HG02970 (cell line): ENCODE results near the gene TOPORS.
"Not testable (repeated sequence)": the region's sequence is repeated elsewhere in the genome, so short reads cannot be mapped to it uniquely, and the experiment has no call there.

ENCODE experiments used
- ATAC-seq: cut with Tn5 transposase; IDR thresholded peaks from one replicate; pipeline ENCODE4 v1.9.1; 2021; ENCODE audit warnings: mild to moderate bottlenecking, moderate library complexity, moderate number of reproducible peaks; ENCODE audit not compliant: unreplicated experiment, low FRiP score

Gene TOPORS

GRCh38 chr9:32570262-32570661 lies 17.9 kb upstream of the TOPORS start:
- no peak for ATAC-seq

- no peak for ATAC-seq
Observed at GRCh38 chr9:32566770-32567169, 14.4 kb upstream of the TOPORS start.

DNA sequence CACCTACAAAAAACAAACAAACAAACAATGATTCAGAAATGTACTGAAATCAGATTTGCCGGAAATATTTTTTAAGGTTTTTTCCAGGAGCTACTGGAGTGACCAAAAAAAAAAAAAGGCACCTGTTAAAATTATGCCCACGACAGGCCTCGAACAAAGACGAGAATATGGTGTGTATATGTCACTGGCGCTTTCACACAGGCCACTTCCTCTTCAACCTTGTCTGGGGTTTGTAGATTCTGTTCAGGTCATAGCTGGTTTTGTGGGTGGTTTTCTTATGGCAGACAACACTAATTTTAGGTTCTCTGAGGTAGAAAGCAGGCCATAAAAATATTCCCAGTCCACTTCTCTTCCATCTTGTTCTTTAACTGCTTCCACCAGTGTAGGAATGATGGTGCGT lies 13.6 kb upstream of the TOPORS start:
- ATAC-seq: no peak

- no peak for ATAC-seq
Observed at GRCh38 chr9:32558408-32558934, 6.1 kb upstream of the TOPORS start.

GRCh38 chr9:32554591-32554990 lies 2.2 kb upstream of the TOPORS start:
- no peak for ATAC-seq

GRCh38 chr9:32554107-32554506 lies 1.7 kb upstream of the TOPORS start:
- no peak for ATAC-seq

DNA sequence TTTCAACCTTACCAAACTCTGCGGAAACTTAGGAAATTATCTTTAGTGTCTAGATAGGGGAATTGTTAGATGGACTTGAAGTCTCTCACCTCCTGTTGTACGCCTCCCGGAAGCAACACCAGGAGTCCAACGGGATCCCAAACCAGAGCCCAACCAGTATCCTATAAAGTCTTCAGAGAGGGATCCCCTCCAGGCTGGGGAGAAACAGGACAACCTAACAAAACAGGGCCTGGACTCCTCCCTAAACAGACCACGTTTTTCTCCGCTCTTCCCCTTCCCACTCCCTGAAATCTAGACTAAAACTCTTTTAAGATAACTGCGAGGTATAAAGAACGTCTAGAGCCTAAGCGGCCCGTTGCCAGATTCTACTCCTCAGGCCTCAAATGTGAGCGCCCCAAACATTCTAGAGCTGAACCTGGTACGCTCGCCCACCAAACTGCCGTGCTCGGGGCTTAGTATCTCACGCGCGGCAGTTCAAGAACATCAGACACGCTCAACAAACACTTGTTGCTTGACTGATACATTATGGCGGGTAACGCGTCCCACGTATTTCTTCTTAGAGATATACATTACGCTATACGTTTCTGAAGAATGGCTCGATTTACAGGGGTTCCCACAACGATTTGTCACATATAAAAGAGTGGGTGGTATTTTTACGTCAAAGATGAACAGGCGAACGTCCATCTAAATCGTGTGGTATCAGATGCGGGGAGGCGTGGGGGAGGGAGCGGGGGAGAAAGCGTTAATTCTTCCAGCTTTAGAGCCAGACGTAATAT lies 922 bp downstream of the TOPORS start:
- ATAC-seq: no peak

- peak; percentile 80 for ATAC-seq
Observed at GRCh38 chr9:32550562-32551275, 1.7 kb downstream of the TOPORS start.

- ATAC-seq: no peak
Observed at GRCh38 chr9:32550150-32550561, 2.2 kb downstream of the TOPORS start.

DNA sequence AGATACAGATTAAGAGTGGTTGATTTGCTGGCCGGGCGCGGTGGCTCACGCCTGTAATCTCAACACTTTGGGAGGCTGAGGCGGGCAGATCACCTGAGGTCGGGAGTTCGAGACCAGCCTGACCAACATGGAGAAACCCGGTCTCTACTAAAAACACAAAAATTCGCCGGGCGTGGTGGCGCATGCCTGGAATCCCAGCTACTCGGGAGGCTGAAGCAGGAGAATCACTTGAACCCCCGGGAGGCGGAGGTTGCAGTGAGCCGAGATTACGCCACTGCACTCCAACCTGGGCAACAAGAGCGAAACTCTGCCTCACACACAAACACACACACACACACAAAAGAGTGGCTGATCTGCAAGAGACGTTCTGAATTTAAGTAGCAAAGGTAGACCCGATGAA lies 4.2 kb downstream of the TOPORS start:
- ATAC-seq: not testable (repeated sequence)

DNA sequence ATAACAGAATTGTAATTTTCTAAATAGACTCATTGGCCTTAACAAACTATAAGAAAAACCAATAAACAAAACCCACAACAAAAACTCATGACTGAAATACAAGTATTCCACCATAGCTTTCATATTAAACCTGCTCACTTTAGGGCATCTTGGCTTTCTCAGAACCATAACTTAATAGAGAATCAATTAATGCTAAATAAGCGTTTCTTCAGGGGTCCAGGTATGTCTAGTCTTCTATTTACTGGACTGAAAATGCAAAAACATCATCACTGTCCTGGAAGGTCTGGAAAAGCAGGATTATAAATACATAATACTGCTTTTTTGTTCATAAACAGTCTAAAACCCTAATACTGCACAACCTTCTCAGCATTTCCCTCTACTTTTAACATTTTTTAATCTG lies 6.5 kb downstream of the TOPORS start:
- ATAC-seq: no peak

GRCh38 chr9:32543047-32543446 lies 9.3 kb downstream of the TOPORS start:
- no peak for ATAC-seq

DNA sequence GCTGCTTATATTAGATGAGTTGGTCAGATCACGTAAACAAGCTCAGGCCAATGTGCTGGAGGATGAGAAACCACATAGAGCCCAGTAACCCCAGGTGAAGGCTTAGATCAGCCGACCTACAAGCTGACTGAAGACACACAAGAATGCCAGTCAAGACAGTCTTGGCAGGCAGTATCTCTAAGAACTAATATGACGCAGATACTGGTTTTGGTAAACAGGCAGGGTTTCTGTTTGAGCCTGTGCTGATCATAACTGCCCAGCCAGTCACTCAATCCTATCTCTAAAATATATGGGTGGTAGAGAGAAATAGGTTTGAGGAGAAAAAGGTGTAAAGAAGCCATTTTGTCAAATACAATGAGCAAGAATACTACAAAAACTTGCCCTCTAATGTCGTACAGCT lies 18.6 kb downstream of the TOPORS start:
- no peak for ATAC-seq

GRCh38 chr9:32533336-32533735 lies 19.1 kb downstream of the TOPORS start:
- ATAC-seq: no peak

DNA sequence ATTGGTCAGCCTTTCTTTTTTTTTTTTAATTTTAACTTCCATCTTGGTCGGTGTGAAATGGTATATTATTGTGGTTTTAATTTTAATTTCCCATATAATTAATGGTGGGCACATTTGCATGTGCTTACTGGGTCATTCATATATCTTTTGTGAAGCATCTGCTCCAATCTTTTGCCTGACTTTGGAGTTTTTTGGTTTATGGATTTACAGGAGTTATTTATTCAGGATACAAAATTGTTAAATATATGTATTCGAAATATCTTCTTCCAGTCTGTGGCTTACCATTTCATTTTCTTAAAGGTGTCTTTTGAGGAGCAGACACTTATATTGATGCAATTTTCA lies 25.7 kb downstream of the TOPORS start:
- no peak for ATAC-seq

DNA sequence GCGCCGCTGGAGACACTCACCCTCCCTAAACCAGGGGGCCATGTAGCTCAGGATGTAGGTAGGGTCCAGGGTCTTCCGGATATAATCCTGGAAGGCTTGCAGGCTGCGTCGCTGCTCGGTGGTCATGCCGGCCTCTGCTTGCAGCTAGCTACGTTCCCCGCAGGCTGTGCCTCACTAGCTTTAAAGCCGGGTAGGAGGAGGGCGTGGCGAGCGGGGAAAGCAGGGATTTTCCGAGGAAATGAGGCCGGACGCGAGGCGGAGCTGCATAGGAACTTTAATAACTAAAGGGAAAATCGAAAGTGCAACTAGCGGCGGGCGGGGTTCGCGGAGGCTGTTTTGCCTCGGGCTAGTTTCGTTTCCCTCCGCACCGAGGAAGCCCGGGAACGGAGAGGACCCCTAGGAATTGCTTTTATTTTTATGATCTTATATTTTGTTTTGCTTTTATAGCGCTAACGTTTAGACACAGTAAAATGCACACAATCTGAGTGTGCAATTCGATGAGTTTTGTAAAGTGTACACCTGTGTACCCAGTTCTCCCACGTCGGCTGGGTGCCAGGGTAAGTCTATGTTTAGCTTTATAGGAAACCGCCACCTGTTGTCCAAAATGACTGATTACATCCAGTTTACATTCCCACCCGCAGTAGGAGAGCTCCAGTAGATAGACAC lies 26.2 kb downstream of the TOPORS start, which contains the start of gene RIGI:
Gene RIGI (minus strand): TSS at position 156 of the 666 bp plus-strand sequence. CDS start 30 bp downstream, at position 126.
- ATAC-seq: peak; percentile 62

DNA sequence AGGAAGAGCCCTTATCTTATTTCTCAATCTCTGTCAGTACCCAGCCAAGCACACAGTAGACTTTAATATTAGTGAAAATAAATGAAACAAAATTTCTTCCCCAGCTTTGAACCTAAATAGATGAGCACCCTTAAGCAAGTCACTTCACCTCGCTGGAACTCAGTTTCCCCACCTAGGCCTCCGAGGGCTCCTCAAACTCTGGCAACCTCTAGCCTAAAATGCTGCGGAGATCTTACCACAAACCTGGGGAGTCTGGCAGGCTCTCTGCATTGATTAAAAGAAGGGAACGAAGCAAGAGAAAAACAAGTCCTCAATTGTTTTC lies 26.7 kb downstream of the TOPORS start:
- peak; percentile 8 for ATAC-seq

GRCh38 chr9:32524892-32525708 lies 27.3 kb downstream of the TOPORS start:
- no peak for ATAC-seq

DNA sequence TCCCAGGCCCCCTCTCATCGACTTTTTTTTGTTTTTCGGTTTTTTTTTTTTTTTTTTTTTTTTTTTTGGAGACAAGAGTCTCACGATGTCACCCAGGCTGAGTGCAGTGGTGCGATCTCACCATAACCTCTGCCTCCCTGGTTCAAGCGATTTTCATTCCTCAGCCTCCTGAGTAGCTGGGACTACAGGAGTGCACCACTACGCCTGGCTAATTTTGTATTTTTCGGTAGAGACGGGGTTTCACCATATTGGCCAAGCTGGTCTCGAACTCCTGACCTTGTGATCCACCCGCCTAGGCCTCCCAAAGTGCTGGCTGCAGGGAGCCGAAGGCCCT lies 27.9 kb downstream of the TOPORS start:
- ATAC-seq: not testable (repeated sequence)

DNA sequence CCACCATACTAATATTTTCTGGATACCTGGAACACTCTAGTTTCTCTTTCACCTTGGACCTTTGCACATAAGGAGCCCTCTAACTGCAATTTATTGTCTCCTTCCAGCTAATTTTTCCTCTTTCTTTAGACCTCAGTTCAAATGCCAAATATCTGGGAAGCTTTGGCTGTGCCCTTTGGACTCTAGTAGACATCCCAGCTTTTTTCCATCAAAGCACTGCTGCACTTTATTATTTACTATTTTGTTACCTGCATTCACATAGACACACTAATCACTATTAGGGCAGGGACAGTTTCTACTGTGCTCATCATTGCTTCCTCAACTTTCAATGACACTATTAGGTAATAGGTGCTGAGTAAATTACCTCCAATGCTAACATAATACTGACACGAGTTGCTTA lies 28.5 kb downstream of the TOPORS start:
- no peak for ATAC-seq

DNA sequence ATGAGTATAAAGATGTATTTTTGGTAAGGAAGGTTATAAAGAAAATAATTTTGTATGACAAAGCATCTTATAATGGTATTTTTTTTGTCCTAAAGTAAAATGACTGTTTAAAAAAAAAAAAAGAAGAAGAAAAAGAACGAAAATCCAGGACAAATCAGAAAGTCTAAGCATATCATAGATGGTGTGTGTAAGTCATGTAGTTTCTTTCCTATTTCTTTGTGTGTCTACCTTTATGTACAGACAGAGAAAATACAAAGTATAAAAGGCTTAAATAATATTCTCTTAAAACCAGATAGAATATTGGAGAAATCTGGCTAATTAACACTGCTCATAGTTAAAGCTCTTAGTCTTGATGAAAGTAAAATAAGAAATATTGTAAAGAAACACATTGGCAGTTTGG lies 34.1 kb downstream of the TOPORS start:
- ATAC-seq: no peak
